ENCODE measurements around the gene CALB2.
A peak's percentile ranks its signal among the peaks of the same experiment; 100 is the strongest.

CALB2 gene

DNA sequence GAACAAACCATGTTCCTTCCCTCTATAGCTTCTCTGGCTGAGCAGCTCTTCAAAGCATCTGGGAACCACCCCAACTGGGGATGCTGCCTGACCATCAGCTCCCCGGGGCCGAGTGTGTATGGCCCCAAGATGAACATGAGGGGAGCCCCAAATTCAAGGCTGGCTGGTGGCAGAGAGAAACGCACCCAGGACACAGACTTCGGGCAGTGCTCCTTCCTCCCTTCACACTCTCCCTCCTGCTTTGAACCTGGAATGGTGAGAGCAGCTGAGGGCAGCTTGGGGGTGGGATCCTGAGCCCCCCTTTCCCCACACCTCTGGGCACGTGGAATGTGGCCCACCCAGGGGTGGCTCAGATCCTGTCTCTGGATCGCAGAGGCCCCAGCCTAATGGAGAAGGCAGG, 66.1 kb downstream of the CALB2 start:
- FAIRE-seq, result no peak
- no peak for DNase-seq (ENCODE audit: insufficient read length, low spot score)
- TF ChIP-seq, protein P1, sequence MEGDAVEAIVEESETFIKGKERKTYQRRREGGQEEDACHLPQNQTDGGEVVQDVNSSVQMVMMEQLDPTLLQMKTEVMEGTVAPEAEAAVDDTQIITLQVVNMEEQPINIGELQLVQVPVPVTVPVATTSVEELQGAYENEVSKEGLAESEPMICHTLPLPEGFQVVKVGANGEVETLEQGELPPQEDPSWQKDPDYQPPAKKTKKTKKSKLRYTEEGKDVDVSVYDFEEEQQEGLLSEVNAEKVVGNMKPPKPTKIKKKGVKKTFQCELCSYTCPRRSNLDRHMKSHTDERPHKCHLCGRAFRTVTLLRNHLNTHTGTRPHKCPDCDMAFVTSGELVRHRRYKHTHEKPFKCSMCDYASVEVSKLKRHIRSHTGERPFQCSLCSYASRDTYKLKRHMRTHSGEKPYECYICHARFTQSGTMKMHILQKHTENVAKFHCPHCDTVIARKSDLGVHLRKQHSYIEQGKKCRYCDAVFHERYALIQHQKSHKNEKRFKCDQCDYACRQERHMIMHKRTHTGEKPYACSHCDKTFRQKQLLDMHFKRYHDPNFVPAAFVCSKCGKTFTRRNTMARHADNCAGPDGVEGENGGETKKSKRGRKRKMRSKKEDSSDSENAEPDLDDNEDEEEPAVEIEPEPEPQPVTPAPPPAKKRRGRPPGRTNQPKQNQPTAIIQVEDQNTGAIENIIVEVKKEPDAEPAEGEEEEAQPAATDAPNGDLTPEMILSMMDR (IDR thresholded peaks at IDR 0.05; ENCODE audit: insufficient read depth, missing control alignments), result no peak

DNA sequence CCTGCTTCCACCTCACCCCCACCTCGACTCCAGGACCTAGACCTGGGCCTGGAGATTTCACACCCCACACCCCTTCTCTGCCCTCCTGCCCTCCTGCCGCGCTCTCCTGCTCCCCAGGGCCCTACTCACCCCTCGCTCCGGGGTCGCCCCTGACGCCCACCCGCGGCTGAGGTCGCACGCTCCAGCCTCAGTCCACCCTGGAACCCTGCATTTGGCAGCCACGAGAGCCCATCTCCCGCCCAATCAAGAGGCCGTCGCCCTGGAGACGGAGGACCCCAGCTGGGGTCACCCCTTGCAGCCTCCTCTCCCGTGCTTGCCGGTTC, 67.2 kb downstream of the CALB2 start:
- no peak for FAIRE-seq
- TF ChIP-seq, protein P1 (IDR thresholded peaks at IDR 0.05; ENCODE audit: insufficient read depth, missing control alignments), result no peak
- DNase-seq (ENCODE audit: insufficient read length, low spot score), result no peak

DNA sequence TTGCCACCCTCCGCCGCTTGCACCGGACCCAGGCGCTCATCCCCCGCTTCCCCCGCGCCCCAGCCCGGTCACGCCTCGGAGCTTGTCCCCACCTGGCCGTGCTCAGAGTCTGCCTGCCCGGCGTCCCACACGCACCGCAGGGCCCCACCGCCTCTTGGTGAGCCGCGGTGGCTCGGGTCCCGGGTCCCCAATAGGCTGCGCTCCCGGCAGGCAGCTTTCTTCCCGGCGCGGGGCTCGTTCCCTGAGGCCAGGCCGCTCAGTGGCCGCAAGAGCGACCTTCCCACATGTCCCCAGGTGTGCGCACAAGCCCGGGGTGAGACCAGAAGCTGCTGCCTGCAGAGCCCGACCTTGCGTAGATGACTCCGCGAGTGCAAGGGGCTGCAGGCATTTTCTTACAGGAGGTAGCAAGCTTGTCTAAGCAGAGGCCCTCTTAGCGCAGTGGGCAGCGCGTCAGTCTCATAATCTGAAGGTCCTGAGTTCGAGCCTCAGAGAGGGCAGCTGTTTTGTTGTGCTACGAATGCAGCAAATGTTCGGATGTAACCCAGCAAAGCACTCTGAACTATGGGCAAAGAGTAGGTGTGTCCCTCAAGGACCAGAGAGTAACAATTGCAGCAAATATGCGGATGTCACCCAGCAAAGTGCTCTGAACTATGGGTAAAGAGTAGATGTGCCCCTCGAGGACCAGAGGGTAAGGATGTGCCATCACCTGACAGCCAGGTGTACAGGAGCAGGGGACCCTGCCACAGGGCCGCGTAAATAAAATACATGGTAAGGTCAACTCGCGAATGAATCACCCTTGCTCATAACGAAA, 67.8 kb downstream of the CALB2 start:
- TF ChIP-seq, protein P1 (IDR thresholded peaks at IDR 0.05; ENCODE audit: insufficient read depth, missing control alignments), result no peak
- FAIRE-seq (no peak), DNase-seq (ENCODE audit: insufficient read length, low spot score) (peak; percentile 37)

DNA sequence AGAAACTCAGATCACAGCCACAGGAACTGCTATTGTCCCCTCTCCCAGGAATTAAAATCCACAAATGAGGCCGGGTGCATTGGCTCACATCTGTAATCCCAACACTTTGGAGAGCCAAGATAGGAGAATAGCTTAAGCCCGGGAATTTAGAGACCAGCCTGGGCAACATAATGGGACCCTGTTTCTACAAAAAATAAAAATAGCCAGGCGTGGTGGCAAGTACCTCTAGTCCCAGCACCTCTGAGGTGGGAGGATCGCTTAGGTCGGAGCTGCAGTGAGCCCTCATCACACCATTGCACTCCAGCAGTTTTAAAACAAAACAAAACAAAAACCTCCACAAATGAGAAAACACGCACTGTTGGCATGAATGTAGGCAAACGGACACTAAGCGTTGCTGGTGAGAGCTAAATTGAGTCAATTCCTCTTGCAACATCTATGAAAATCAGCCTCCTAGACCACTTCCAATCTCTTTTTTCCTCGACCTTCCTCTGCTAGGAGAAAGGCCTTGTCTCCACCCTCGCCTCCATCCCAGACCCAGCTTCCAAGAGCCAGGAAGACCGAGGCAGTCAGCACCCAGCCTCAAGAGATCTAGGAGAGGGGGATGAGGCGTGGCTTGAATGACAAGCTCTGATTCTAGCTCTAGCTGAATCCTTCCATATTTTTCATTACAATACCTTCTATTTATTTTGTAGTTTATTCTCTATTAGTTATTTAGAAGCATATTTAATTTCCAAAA, 68.5 kb downstream of the CALB2 start:
- FAIRE-seq (no peak), DNase-seq (ENCODE audit: insufficient read length, low spot score) (no peak)
- TF ChIP-seq, protein P1 (IDR thresholded peaks at IDR 0.05; ENCODE audit: insufficient read depth, missing control alignments), result no peak

DNA sequence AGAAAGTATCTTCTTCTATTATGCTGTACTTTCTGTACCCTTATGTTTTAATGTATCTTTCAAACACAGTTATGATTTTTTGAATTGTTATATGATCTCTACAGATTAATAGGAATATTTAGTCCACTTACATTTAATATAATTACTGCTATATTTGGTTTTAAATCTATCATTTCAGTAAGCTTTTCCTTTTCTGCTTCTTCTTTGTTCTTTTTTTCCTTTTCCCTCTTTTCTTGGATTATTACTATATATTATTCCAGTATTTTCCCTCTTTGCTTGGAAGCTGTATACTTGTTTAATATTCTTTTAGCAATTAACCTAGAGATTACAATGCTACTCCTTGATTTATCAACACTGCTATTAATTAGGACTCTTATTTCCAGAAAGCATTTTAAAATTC, 69.9 kb downstream of the CALB2 start:
- no peak for DNase-seq (ENCODE audit: insufficient read length, low spot score)
- FAIRE-seq, result no peak
- TF ChIP-seq, protein P1 (IDR thresholded peaks at IDR 0.05; ENCODE audit: insufficient read depth, missing control alignments), result no peak

DNA sequence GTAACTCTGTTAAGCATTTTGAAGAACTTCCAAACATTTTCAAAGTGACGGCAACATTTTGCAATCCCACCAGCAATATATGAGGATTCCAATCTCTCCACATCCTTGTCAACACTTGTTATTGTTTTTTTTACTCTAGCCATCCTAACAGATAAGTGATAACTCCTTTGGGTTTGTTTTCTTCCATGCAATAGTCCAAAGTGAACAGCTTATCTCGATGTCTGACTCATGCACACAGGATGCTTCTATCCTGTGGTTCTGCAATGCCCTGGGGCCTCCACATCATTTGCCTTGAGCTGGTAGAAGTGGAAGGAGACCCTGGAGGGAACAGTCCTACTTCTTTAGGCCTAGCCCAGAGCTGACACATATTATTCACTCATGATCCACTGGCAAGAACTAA, 70.4 kb downstream of the CALB2 start:
- no peak for FAIRE-seq
- DNase-seq (ENCODE audit: insufficient read length, low spot score), result no peak
- TF ChIP-seq, protein P1 (IDR thresholded peaks at IDR 0.05; ENCODE audit: insufficient read depth, missing control alignments), result no peak

DNA sequence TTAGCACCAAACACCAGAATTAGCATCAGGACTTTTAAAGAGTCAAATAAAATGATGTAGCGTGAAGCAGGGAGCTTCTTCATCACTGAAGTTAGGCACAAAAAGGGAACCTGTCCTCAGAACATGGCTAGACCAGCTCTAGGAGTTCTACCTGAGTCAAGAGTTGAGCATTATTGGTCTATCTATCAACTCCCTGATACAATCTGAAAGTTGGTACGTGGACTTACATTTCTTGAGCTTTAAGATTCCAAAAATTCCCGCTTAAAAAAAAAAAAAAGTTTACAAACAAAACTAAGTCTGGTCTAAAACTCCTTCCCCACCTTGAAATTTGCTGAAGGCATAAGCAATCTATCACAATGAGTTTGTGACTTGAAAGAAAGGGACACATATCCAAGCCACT, 71.1 kb downstream of the CALB2 start:
- FAIRE-seq (no peak), DNase-seq (ENCODE audit: insufficient read length, low spot score) (no peak)
- TF ChIP-seq, protein P1 (IDR thresholded peaks at IDR 0.05; ENCODE audit: insufficient read depth, missing control alignments), result no peak
